Endothelial cell of umbilical vein (primary cell): ENCODE results near the gene HBG2. TPM values are rescaled to one million over a fixed set of nuclear protein-coding genes. Genes with fewer than 3 reads are reported as not detected.

Experiments used
- BruUV-seq: library from RNA; stranded (reverse); fragments of 400-500 nt; replicated peaks from 2 replicates; lab custom pipeline; 2021; lab: Mats Ljungman, UMichigan
- CTCF ChIA-PET: fragments of 300-600, 350-600 bp; sonication (Branson Sonifier 250); formaldehyde crosslinking; loops from one replicate; lab custom pipeline; 2021; ENCODE audit warnings: antibody characterized with exemption, inconsistent platforms; lab: Charles Lee
- POLR2A ChIA-PET: fragments of 300-600, 350-600 bp; sonication (Branson Sonifier 250); formaldehyde crosslinking; loops from one replicate; lab custom pipeline; 2021; ENCODE audit warnings: antibody characterized with exemption, inconsistent platforms; lab: Charles Lee
- DNase-seq: peaks from one replicate; pipeline ENCODE4 v3.0.0-alpha.2; 2011; ENCODE audit warnings: low read depth, low spot score
- FAIRE-seq: peaks from 2 replicates; lab custom pipeline; 2011; peaks lifted over from hg19 to GRCh38; lab: Jason Lieb, UNC
- H2AFZ ChIP-seq: 2 replicates; pipeline ENCODE4 v1.6.0; 2012; ENCODE audit warnings: low read depth, low read length, control low read depth, inconsistent platforms
- H3K27ac ChIP-seq: 2 replicates; pipeline ENCODE4 v1.5.1; 2011; ENCODE audit warnings: low read depth, mild to moderate bottlenecking, control low read depth, low read length, moderate library complexity; ENCODE audit not compliant: insufficient read depth
- H3K27me3 ChIP-seq, 2 experiments: 2 replicates each; pipeline versions ENCODE4 v1.6.0 to v1.6.1; 2011; ENCODE audit warnings: low read length in 2 of 2, mixed read lengths in 1 of 2; ENCODE audit not compliant: control insufficient read depth in 2 of 2, insufficient read depth in 2 of 2
- H3K36me3 ChIP-seq, 2 experiments: 2 replicates in 1 of 2; 3 replicates in 1 of 2; pipeline ENCODE4 v1.5.1; 2011; ENCODE audit warnings: low read length in 2 of 2, mild to moderate bottlenecking in 1 of 2, moderate library complexity in 1 of 2; ENCODE audit not compliant: control insufficient read depth in 2 of 2, insufficient read depth in 2 of 2; ENCODE audit errors: extremely low read depth in 1 of 2
- H3K4me1 ChIP-seq: 3 replicates; pipeline ENCODE4 v1.5.1; 2011; ENCODE audit warnings: mild to moderate bottlenecking, low read length; ENCODE audit not compliant: control insufficient read depth, insufficient read depth; ENCODE audit errors: extremely low read depth
- H3K4me2 ChIP-seq: 2 replicates; pipeline ENCODE4 v1.6.1; 2011; ENCODE audit warnings: low read length, control low read depth, mixed read lengths; ENCODE audit not compliant: insufficient read depth
- H3K4me3 ChIP-seq, 3 experiments: fragments of 200-600 bp in 1 of 3; sonication (generic), shearing (Covaris generic) in 1 of 3; replicated peaks in 1 of 3; 2 replicates each; pipeline ENCODE4 v1.5.1; 2011 to 2016; ENCODE audit warnings: control low read depth in 3 of 3, low read length in 3 of 3, mild to moderate bottlenecking in 2 of 3, inconsistent platforms in 1 of 3, low read depth in 1 of 3, moderate library complexity in 1 of 3; ENCODE audit not compliant: insufficient read depth in 1 of 3
- H3K79me2 ChIP-seq: 2 replicates; pipeline ENCODE4 v1.6.0; 2012; ENCODE audit warnings: low read length, inconsistent platforms; ENCODE audit not compliant: control insufficient read depth, insufficient read depth
- H3K9ac ChIP-seq: replicated peaks from 2 replicates; pipeline ENCODE3; 2011; ENCODE audit warnings: low read length, control low read depth; ENCODE audit not compliant: insufficient read depth; ENCODE audit errors: extremely low read depth
- H3K9me1 ChIP-seq: replicated peaks from 3 replicates; pipeline ENCODE4 v1.6.0; 2011; ENCODE audit warnings: mild to moderate bottlenecking, low read length; ENCODE audit not compliant: control insufficient read depth, insufficient read depth; ENCODE audit errors: extremely low read depth
- H3K9me3 ChIP-seq: replicated peaks from 2 replicates; pipeline ENCODE4 v1.5.1; 2012; ENCODE audit warnings: low read length, inconsistent platforms; ENCODE audit not compliant: control insufficient read depth, insufficient read depth
- H4K20me1 ChIP-seq: replicated peaks from 2 replicates; pipeline ENCODE3; 2011; ENCODE audit warnings: mild to moderate bottlenecking, low read length; ENCODE audit not compliant: control insufficient read depth, insufficient read depth; ENCODE audit errors: extremely low read depth
- CTCF ChIP-seq, 2 donors: IDR thresholded peaks; 1 replicate in 1 of 2; 2 replicates in 1 of 2; pipeline ENCODE4 v1.5.1; 2011; ENCODE audit warnings: low read length in 2 of 2, mild to moderate bottlenecking in 2 of 2, moderate library complexity in 2 of 2, control low read depth in 1 of 2, inconsistent platforms in 1 of 2, low read depth in 1 of 2; ENCODE audit not compliant: insufficient read depth in 1 of 2; ENCODE audit errors: extremely low read depth in 1 of 2
- EZH2 ChIP-seq: IDR thresholded peaks from 2 replicates; pipeline ENCODE4 v1.6.1; 2012; ENCODE audit warnings: borderline replicate concordance, low read depth, mild to moderate bottlenecking, moderate library complexity, low read length, inconsistent platforms; ENCODE audit not compliant: severe bottlenecking
- FOS ChIP-seq: IDR thresholded peaks from 2 replicates; pipeline ENCODE4 v1.6.1; 2011; ENCODE audit warnings: mild to moderate bottlenecking, low read length, moderate library complexity, borderline replicate concordance; ENCODE audit not compliant: insufficient read depth
- GATA2 ChIP-seq: IDR thresholded peaks from 2 replicates; pipeline ENCODE4 v1.7.0; 2011; ENCODE audit warnings: low read depth, mild to moderate bottlenecking, moderate library complexity, mixed read lengths, low read length; ENCODE audit not compliant: insufficient read length, insufficient read depth
- JUN ChIP-seq: IDR thresholded peaks from 2 replicates; pipeline ENCODE4 v1.6.1; 2011; ENCODE audit warnings: borderline replicate concordance, low read depth; ENCODE audit not compliant: insufficient read length, insufficient read depth
- MAX ChIP-seq: IDR thresholded peaks from 2 replicates; pipeline ENCODE4 v1.6.1; 2011; ENCODE audit not compliant: insufficient read depth, insufficient read length
- MYC ChIP-seq: IDR thresholded peaks from one replicate; pipeline ENCODE4 v1.6.1; 2011; ENCODE audit warnings: mild to moderate bottlenecking, low read depth, low read length
- POLR2A ChIP-seq: IDR thresholded peaks from 2 replicates; pipeline ENCODE4 v1.6.1; 2012; ENCODE audit warnings: low read depth, mild to moderate bottlenecking, control low read depth, low read length
- POLR2AphosphoS5 ChIP-seq: IDR thresholded peaks from 2 replicates; pipeline ENCODE4 v1.6.1; 2012; ENCODE audit warnings: low read depth, mild to moderate bottlenecking, control low read depth, low read length, moderate library complexity; ENCODE audit not compliant: insufficient read depth
- dilution Hi-C: fragments of 300-500 bp; cut with MboI; formaldehyde crosslinking; loops from one replicate; pipeline ENCODE4 v1.15.0; 2019; ENCODE audit warnings: low sequenced_read_pairs; ENCODE audit not compliant: extremely low pct_ligation_motif_present
- intact Hi-C: fragments of 100-400 bp; cut with micrococcal nuclease; formaldehyde crosslinking; loops from one replicate; pipeline ENCODE4 v1.10.0; 2022
- polyA plus RNA-seq, 4 experiments: library from polyadenylated mRNA; depleted of rRNA in 3 of 4; stranded (reverse) in 3 of 4; unstranded in 1 of 4; fragments of >200 nt; gene quantifications; 2 replicates each; pipeline versions ENCODE4 v1.2.1 to v1.2.3, GENCODE V29; 2011 to 2012; ENCODE audit warnings: missing spikeins in 1 of 4
- total RNA-seq: library from RNA; stranded (reverse); gene quantifications from 2 replicates; pipeline ENCODE4 v1.2.3, GENCODE V29; 2021

HBG2 gene
- total and polyA plus RNA-seq, 2 donors (not counting 3 experiments of a cell fraction or from before 2014, with no cell fraction given): 1.2 TPM; not detected in 1

DNA sequence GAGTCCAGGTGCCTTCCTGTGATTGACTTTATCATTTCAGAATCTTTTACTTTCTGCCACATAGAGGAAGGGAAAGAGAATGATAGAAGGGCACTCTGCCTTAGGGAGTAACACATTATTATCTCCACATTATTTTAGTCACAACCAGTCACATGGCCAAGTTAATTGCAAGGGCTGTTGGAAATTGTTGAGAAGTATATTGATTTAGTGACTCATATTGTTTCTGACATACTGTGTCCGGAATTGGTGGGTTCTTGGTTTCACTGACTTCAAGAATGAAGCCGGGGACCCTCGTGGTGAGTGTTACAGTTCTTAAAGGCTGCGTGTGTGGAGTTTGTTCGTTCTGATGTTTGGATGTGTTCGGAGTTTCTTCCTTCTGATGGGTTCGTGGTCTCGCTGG is 38.4 kb upstream of the HBG2 start:
- DNase-seq: no peak
- Histone ChIP-seq H3K36me3 (no peaks in the 10 kb centered on the region), H3K79me2 (no peaks in the 10 kb centered on the region), H2AFZ (no peak overlapping the region), H3K9me1 (no peaks in the 10 kb centered on the region), H3K4me1 (no peaks in the 10 kb centered on the region), H3K4me3 (no peak overlapping the region), H3K9me3 (no peaks in the 10 kb centered on the region), H3K9ac (no peak overlapping the region), H3K27me3 (no peaks in the 10 kb centered on the region), H3K27ac (no peak overlapping the region), H3K4me2 (no peak overlapping the region), H4K20me1 (no peaks in the 10 kb centered on the region)
- FAIRE-seq: no peak
- dilution Hi-C loops: no loop called here
- intact Hi-C loops: loop anchor here (5.0 kb wide), 1 partner anchor 89 kb away; the partner anchor contains the start of gene OR51M1
- TF ChIP-seq GATA2 (no peak), CTCF (IDR thresholded peaks at IDR 0.05; ENCODE audit: extremely low read depth in 1 of 2, insufficient read depth in 1 of 2, low read depth in 1 of 2, low read length in 2 of 2) (no peak), POLR2AphosphoS5 (no peak), POLR2A (no peak), JUN (no peak), FOS (no peak), MYC (no peak), EZH2 (no peak), MAX (no peak)
- ChIA-PET CTCF (no interaction called here), POLR2A (no interaction called here)
- no TSS peak for BruUV-seq
